ENCODE results near the gene F2R. TPM values are rescaled to one million over a fixed set of nuclear protein-coding genes. Genes with fewer than 3 reads are reported as not detected.
"Not testable (repeated sequence)": the region's sequence is repeated elsewhere in the genome, so short reads cannot be mapped to it uniquely, and the experiment has no call there.

Gene F2R
- total RNA-seq, result 14.2 TPM

DNA sequence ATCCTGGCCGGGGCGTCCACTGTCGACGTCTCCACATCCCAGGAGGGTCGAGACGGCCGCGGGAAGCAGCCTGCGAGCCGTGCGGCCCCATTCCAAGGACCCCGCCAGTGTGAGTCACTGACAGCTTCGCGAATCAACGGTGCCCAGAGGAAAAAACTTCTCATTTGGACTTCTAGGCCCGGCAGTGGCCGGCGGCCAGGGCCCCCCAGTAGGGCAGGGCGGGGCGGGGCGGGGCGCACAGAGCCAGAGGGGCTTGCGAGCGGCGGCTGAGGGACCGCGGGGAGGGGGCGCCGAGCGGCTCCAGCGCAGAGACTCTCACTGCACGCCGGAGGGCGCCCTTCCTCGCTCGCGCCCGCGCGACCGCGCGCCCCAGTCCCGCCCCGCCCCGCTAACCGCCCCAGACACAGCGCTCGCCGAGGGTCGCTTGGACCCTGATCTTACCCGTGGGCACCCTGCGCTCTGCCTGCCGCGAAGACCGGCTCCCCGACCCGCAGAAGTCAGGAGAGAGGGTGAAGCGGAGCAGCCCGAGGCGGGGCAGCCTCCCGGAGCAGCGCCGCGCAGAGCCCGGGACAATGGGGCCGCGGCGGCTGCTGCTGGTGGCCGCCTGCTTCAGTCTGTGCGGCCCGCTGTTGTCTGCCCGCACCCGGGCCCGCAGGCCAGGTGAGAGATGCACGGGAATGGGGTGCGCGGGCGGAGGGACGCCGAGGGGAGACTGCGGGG is at the start of gene F2R:
F2R (plus strand) TSS at position 391 of the 720 bp plus-strand sequence; CDS start at position 573, 182 bp downstream.
- peaks cover 28% of the 10 kb centered on the region for H3K4me1 ChIP-seq (ENCODE audit: insufficient read depth, low read length)
- no peaks in the 10 kb centered on the region for H3K9me3 ChIP-seq (ENCODE audit: low read depth, low read length)
- peak within 1 kb of the TSS; percentile 53 for H3K4me3 ChIP-seq (ENCODE audit: low read length)
- H3K27me3 ChIP-seq (ENCODE audit: insufficient read depth, low read length), result peaks cover 27% of the 10 kb centered on the region

DNA sequence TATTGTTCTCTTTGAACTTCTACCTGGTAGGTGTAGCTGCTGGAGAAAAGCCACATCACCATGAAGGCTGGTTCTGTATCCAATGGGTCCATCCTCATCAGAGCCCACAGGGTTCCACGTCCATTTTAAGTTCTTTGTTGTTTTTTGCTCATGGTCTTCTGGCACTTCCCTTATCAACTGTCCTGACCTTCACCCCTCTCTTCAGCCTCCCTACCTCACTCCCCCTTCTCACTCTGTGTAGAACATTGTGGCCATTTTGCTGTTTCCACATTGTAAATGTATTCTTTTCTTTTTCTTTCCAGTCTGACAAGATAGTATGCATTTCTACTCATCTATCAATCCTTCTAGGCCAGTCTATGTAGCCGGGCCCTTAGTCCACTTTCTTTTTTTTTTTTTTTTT is 48.4 kb upstream of the F2R start:
- H3K4me1 ChIP-seq (ENCODE audit: insufficient read depth, low read length), result no peaks in the 10 kb centered on the region
- no peaks in the 10 kb centered on the region for H3K27me3 ChIP-seq (ENCODE audit: insufficient read depth, low read length)
- H3K4me3 ChIP-seq (ENCODE audit: low read length), result no peak overlapping the region
- no peaks in the 10 kb centered on the region for H3K9me3 ChIP-seq (ENCODE audit: low read depth, low read length)

DNA sequence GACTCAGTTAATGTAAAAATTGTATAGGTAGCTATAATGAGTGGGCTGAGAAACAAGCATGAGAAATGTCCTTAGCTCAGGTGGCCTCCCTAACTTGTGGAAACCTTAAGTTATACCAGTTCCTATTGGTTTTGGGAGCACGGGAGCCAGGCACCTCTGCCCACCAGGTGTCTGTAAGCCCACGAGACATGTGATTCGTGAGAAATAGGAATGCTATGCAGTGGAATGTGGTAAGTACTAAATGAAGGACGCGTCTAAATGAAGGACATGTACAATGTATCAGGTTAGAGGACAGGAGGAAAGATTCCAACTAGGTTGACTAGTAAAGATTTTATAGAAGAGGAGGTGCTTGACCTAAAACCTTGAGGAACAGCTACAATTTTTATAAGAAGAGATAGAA is 46.7 kb upstream of the F2R start:
- H3K4me3 ChIP-seq (ENCODE audit: low read length), result no peak overlapping the region
- H3K9me3 ChIP-seq (ENCODE audit: low read depth, low read length), result no peaks in the 10 kb centered on the region
- H3K27me3 ChIP-seq (ENCODE audit: insufficient read depth, low read length), result no peaks in the 10 kb centered on the region
- no peaks in the 10 kb centered on the region for H3K4me1 ChIP-seq (ENCODE audit: insufficient read depth, low read length)

DNA sequence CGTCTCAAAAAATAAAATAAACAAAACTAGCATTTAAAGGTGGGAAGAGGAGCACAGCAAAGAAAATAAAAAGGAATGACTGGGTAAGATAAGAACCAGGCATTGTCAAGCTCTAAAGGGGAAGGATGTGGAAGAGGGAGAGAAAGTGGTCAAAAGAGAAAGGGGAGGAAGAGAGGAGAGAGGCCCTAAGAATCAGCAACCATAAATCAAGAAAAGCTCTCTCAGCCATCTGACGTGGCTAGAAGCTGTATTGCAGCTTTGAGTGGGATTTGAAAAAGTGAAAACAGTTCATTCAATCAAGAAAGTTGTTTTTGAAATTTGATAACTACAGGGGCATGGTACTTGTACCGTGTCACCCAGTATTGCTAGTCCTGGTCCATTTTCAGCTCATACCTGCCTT is 45.4 kb upstream of the F2R start:
- Histone ChIP-seq H3K27me3 (ENCODE audit: insufficient read depth, low read length) (no peaks in the 10 kb centered on the region), H3K4me3 (ENCODE audit: low read length) (no peak overlapping the region), H3K4me1 (ENCODE audit: insufficient read depth, low read length) (no peaks in the 10 kb centered on the region), H3K9me3 (ENCODE audit: low read depth, low read length) (no peaks in the 10 kb centered on the region)

DNA sequence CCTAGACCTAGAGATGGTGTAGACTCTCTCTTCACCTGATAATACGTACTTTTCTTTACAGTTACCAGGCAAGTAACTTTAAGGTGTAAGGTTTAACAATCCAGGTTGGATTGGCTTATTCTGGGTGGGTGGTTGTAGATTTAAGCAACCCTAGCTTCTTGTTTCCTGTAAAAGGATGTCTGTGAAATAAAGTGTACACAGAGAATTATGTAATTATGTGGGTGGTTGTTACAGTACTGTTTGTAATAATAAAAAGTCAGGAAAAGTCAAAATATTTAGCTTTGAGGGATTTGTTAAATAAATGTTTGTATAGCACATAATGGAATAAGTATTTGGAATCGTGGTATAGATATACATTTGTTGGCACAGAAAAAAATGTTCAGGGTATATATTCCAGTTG is 43.7 kb upstream of the F2R start:
- no peak overlapping the region for H3K4me3 ChIP-seq (ENCODE audit: low read length)
- no peaks in the 10 kb centered on the region for H3K9me3 ChIP-seq (ENCODE audit: low read depth, low read length)
- no peaks in the 10 kb centered on the region for H3K27me3 ChIP-seq (ENCODE audit: insufficient read depth, low read length)
- no peaks in the 10 kb centered on the region for H3K4me1 ChIP-seq (ENCODE audit: insufficient read depth, low read length)

DNA sequence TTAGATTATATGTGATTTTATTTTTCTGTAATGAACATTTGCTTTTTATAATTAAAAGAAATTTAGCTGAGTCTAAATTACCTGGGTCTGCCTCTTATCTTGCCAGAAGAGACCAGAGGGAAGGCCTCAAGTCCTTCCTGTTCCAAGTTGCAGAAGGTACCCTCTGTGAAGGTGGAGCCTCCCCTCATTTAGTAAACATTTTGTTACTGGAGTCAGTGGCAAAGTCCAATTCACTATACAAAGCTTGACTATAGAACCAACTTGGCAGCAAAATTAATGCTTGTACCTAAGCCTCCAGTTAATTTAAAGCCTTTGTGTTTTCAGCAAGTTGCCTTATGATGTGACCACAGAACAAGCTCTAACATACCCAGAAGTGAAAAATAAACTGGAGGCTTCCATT is 42.8 kb upstream of the F2R start:
- Histone ChIP-seq H3K4me3 (ENCODE audit: low read length) (no peak overlapping the region), H3K9me3 (ENCODE audit: low read depth, low read length) (no peaks in the 10 kb centered on the region), H3K4me1 (ENCODE audit: insufficient read depth, low read length) (no peaks in the 10 kb centered on the region), H3K27me3 (ENCODE audit: insufficient read depth, low read length) (no peaks in the 10 kb centered on the region)

DNA sequence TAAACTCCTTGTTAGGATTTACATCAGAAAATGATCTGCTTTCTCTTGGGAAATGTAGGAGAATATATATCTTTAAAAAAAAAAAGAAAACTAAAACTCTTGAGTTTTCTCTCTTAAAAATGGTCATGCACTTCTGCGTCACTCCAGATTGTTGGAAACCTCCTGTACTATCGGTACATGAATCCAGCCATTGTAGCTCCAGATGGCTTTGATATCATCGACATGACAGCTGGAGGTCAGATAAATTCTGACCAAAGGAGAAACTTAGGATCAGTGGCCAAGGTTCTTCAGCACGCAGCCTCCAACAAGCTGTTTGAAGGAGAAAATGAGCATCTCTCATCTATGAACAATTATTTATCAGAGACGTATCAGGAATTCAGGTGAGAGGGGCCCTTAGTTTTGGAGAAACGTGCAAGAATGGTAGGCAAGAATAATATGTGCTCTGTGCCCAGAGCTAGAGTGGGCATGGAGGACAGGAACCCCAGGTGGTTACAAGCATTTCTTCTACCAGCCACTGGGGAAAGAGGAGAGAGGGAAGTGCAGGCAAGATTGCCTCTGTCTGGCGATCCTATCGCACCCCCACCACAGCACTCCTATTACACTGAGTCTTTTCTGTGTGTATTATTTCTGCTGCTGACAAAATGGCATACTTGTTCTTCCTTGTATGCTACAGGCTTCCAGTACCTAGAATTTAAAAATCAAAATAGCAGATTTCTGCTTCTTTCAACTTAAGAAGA is 41.4 kb upstream of the F2R start:
- Histone ChIP-seq H3K9me3 (ENCODE audit: low read depth, low read length) (no peaks in the 10 kb centered on the region), H3K4me3 (ENCODE audit: low read length) (no peak overlapping the region), H3K27me3 (ENCODE audit: insufficient read depth, low read length) (no peaks in the 10 kb centered on the region), H3K4me1 (ENCODE audit: insufficient read depth, low read length) (no peaks in the 10 kb centered on the region)

DNA sequence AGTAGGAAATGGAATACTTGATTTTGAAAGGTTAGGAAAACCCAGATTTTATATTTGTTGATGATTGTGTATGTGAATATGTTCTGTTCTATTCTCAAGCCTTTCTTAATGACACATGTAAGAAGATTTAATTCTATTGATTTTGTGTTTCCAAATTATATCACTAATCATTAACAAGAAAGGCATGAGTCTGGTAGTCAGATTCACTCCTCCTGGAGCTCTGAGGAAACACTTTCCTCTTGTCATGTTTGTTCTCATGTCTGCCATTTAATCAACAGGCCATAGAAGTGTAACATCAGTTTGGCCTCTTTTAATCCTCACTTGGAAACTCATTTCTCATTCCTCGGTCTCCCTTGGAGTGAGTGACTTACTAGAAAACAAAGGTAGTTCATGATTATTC is 40.6 kb upstream of the F2R start:
- no peak overlapping the region for H3K4me3 ChIP-seq (ENCODE audit: low read length)
- no peaks in the 10 kb centered on the region for H3K27me3 ChIP-seq (ENCODE audit: insufficient read depth, low read length)
- no peaks in the 10 kb centered on the region for H3K4me1 ChIP-seq (ENCODE audit: insufficient read depth, low read length)
- H3K9me3 ChIP-seq (ENCODE audit: low read depth, low read length), result no peaks in the 10 kb centered on the region

DNA sequence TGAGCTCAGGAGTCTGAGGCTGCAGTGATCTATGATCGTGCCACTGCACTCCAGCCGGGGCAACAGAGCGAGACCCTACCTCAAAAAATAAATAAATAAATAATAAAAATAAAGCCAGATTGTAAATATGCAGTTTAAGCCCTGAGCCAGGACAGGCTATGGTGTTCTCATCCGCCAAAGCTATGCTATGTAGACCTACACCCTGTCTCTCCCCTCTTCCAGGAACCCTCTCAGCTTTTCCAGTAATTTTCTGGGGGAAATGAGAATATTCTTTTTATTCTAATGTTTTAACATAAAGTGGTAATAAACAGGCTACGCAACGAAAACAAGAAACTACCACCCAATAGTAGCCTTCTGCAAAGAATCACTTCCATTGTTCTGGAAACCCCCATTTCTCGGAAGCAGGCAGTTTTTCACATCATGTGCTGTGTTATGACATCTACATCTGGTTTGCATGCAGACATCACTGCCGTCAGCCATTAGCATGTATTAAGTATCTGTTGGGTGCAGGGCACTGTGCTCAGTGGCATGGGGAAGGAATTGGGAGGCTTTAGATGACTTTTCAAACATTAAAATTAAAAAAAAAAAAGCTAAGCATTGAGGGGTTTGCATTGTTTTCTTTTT is 38.0 kb upstream of the F2R start:
- H3K4me3 ChIP-seq (ENCODE audit: low read length), result no peak overlapping the region
- H3K9me3 ChIP-seq (ENCODE audit: low read depth, low read length), result no peaks in the 10 kb centered on the region
- no peaks in the 10 kb centered on the region for H3K27me3 ChIP-seq (ENCODE audit: insufficient read depth, low read length)
- no peaks in the 10 kb centered on the region for H3K4me1 ChIP-seq (ENCODE audit: insufficient read depth, low read length)

DNA sequence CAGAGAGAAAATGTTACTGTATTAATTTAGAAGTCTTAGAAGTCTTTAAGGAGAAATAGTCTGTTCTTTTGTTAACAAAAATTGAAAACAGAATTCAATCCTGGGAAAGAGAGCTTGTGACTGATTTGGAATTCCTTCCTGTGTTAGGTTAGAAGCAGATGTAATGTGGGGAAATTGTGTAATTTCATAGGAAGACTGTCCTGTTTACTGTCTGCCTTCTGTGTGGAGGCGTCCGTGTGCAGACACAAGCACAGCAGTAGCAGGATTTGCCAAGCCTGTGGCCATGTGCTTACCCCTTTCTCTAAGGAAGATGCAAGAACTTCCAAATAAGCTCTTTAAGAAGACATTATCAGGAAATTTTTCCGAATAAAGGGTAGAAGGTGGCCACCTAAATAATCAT is 36.7 kb upstream of the F2R start:
- no peaks in the 10 kb centered on the region for H3K27me3 ChIP-seq (ENCODE audit: insufficient read depth, low read length)
- no peak overlapping the region for H3K4me3 ChIP-seq (ENCODE audit: low read length)
- H3K4me1 ChIP-seq (ENCODE audit: insufficient read depth, low read length), result no peaks in the 10 kb centered on the region
- no peaks in the 10 kb centered on the region for H3K9me3 ChIP-seq (ENCODE audit: low read depth, low read length)

DNA sequence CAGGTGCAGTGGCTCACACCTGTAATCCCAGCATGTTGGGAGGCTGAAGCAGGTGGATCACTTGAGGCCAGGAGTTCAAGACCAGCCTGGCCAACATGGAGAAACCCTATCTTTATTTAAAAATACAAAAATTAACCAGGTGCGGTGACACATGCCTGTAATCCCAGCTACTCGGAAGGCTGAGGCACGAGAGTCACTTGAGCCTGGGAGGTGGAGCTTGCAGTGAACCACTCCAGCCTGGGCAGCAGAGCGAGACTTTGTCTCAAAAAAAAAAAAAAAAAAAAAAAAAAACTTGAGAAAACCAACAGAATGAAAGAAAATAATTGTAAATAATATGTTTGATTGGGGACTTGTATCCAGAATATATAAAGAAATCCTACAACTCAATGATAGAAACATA is 35.1 kb upstream of the F2R start:
- H3K4me1 ChIP-seq (ENCODE audit: insufficient read depth, low read length); H3K4me3 ChIP-seq (ENCODE audit: low read length); H3K27me3 ChIP-seq (ENCODE audit: insufficient read depth, low read length); H3K9me3 ChIP-seq (ENCODE audit: low read depth, low read length): not testable (repeated sequence)

DNA sequence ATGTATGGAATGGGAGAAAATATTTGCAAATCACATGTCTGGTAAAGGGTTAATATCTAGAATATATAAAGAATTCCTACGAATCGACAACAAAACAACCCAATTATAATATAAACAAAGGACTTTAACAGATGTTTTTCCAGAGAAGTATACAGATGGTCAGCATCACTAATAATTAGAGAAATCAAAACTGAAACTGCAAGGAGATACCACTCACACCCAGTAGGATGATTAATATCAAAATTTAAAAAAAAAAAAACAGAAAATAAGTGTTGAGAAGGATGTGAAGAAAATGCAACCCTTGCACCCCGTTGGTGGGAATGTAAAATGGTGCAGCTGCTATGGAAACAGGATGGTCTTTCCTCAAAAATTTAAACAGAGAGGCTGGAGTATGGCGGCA is 34.6 kb upstream of the F2R start:
- H3K4me1 ChIP-seq (ENCODE audit: insufficient read depth, low read length), result no peaks in the 10 kb centered on the region

DNA sequence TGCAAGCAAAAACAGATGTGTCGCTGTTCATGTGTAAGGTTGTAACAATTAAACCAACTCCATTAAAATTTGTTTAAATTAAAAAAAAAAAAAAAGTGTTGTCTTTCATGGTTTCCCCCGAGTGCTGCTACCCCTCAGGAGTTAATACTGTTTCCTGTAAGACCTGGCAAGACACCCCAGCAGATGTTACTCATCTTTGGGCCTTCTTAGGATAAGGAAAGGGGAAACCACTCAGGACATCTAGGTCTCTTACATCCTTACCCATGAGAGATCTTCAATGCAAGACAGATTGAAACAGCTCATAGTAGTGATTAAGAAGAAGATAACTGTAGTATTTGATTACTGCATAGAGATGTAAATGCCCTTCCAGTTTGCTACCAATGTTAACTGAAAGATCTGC is 33.5 kb upstream of the F2R start:
- Histone ChIP-seq H3K4me1 (ENCODE audit: insufficient read depth, low read length) (no peaks in the 10 kb centered on the region), H3K4me3 (ENCODE audit: low read length) (no peak overlapping the region), H3K9me3 (ENCODE audit: low read depth, low read length) (no peaks in the 10 kb centered on the region), H3K27me3 (ENCODE audit: insufficient read depth, low read length) (no peaks in the 10 kb centered on the region)

More for the DNA sequence above, 34.6 kb upstream of the F2R start:
- Histone ChIP-seq H3K4me3 (ENCODE audit: low read length) (no peak overlapping the region), H3K9me3 (ENCODE audit: low read depth, low read length) (no peaks in the 10 kb centered on the region), H3K27me3 (ENCODE audit: insufficient read depth, low read length) (no peaks in the 10 kb centered on the region)

DNA sequence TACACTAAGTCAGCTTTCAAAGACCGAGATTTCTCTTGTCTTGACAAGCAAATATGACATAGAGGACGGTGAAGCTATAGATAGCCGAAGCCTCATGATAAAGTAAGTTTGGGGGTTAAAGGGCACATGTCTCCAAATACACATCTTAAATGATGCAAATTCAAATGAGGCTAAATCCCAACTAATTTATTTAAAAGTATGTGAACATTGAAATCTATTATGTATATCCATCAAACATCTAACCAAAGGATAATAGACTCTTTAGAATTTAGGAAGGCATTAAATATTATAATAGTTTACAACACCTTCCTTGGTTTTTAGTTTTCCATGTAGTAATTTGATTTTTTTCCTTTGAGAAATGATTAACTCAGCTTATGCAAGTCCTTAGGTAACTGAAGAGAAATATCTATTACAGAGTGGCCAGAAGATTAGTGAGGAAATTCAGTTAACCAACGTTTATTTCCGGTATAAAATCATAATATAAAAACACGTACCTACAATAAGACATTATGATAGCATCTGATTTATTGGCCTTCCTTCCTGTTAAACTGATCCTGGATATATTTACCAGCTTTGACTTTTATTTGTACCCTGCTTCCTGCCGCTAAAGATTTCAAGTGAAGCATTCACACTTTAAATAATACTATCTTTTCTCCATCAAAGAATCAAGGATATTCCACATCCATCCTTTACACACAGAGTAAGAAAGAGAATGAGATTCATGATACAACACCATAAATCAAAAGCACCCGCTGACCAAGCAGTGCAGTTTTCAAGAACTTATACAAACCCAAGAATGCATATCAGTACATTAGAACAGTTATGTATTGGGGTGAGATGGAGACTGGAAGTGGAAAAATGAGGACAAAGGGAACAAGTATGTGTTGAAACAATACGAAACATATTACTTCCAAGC is 31.9 kb upstream of the F2R start:
- H3K4me1 ChIP-seq (ENCODE audit: insufficient read depth, low read length), result no peaks in the 10 kb centered on the region
- H3K4me3 ChIP-seq (ENCODE audit: low read length), result no peak overlapping the region
- no peaks in the 10 kb centered on the region for H3K9me3 ChIP-seq (ENCODE audit: low read depth, low read length)
- no peaks in the 10 kb centered on the region for H3K27me3 ChIP-seq (ENCODE audit: insufficient read depth, low read length)

Measured in mononuclear cell (primary cell).